Neural cell (in vitro differentiated cells): Measurements from ENCODE around the gene DIPK2B. TPM values are rescaled to one million over a fixed set of nuclear protein-coding genes. Genes with fewer than 3 reads are reported as not detected.

Source experiments
- H2AFZ ChIP-seq: fragments of 200-600, 300-800 bp; sonication (generic), shearing (Covaris generic); 2 replicates; pipeline ENCODE4 v1.6.0; 2014; ENCODE audit warnings: low read depth, mild to moderate bottlenecking, antibody characterized with exemption, low read length, moderate library complexity
- H3F3A ChIP-seq: fragments of 200-600 bp; shearing (Covaris generic); 2 replicates; pipeline ENCODE4 v1.6.1; 2016; ENCODE audit warnings: mild to moderate bottlenecking, moderate library complexity, mixed read lengths, antibody characterized with exemption, low read length; ENCODE audit not compliant: insufficient read depth, poor library complexity, severe bottlenecking
- H3K27ac ChIP-seq: fragments of 200-600, 300-800 bp; sonication (generic), shearing (Covaris generic); 2 replicates; pipeline ENCODE4 v1.5.1; 2014; ENCODE audit warnings: mild to moderate bottlenecking, low read length, moderate library complexity
- H3K27me3 ChIP-seq: fragments of 300-800, 200-600 bp; sonication (generic), shearing (Covaris generic); 2 replicates; pipeline ENCODE4 v1.6.0; 2014; ENCODE audit warnings: mild to moderate bottlenecking, low read depth, low read length, moderate library complexity; ENCODE audit not compliant: insufficient read depth
- H3K36me3 ChIP-seq: fragments of 300-800, 200-600 bp; sonication (generic), shearing (Covaris generic); 2 replicates; pipeline ENCODE4 v1.5.1; 2014; ENCODE audit warnings: mild to moderate bottlenecking, antibody characterized with exemption, low read length, moderate library complexity; ENCODE audit not compliant: insufficient read depth
- H3K4me2 ChIP-seq: fragments of 300-800, 200-600 bp; sonication (generic), shearing (Covaris generic); 2 replicates; pipeline ENCODE4 v1.6.0; 2014; ENCODE audit warnings: mild to moderate bottlenecking, low read length
- H3K4me3 ChIP-seq: fragments of 300-800, 200-600 bp; sonication (generic), shearing (Covaris generic); 2 replicates; pipeline ENCODE4 v1.5.1; 2014; ENCODE audit warnings: mild to moderate bottlenecking, low read length, moderate library complexity
- H3K79me2 ChIP-seq: fragments of 200-600 bp; shearing (Covaris generic); replicated peaks from 2 replicates; pipeline ENCODE4 v1.6.0; 2014; ENCODE audit warnings: mild to moderate bottlenecking, low read length, moderate library complexity; ENCODE audit not compliant: insufficient read depth
- H3K9ac ChIP-seq: fragments of 300-800, 200-600 bp; sonication (generic), shearing (Covaris generic); 2 replicates; pipeline ENCODE4 v1.6.1; 2016; ENCODE audit warnings: mild to moderate bottlenecking, low read length, mixed read lengths
- H3K9me2 ChIP-seq: fragments of 200-600 bp; shearing (Covaris generic); 2 replicates; pipeline ENCODE4 v1.6.1; 2016; ENCODE audit warnings: mild to moderate bottlenecking, low read length, mixed read lengths; ENCODE audit not compliant: insufficient read depth
- H3K9me3 ChIP-seq: fragments of 200-600, 300-800 bp; sonication (generic), shearing (Covaris generic); 2 replicates; pipeline ENCODE4 v1.6.1; 2016; ENCODE audit warnings: mild to moderate bottlenecking, mixed run types, low read length, moderate library complexity, mixed read lengths
- H4K20me1 ChIP-seq: fragments of 200-600 bp; shearing (Covaris generic); 2 replicates; pipeline ENCODE4 v1.6.1; 2016; ENCODE audit warnings: mild to moderate bottlenecking, mixed run types; ENCODE audit not compliant: insufficient read depth
- CTCF ChIP-seq: fragments of 450-650 bp; IDR thresholded peaks from 2 replicates; pipeline ENCODE4 v1.5.1; 2014; ENCODE audit warnings: antibody characterized with exemption, mild to moderate bottlenecking, moderate library complexity; ENCODE audit not compliant: poor library complexity, severe bottlenecking
- EP300 ChIP-seq: fragments of 450-650 bp; conservative IDR thresholded peaks from 2 replicates; pipeline ENCODE4 v1.6.1; 2014; ENCODE audit warnings: antibody characterized with exemption, mild to moderate bottlenecking, moderate library complexity; ENCODE audit not compliant: poor library complexity, severe bottlenecking
- EZH2 ChIP-seq: fragments of 200-600, 300-800 bp; shearing (Covaris generic), sonication (generic); IDR thresholded peaks from 2 replicates; pipeline ENCODE4 v1.6.1; 2014; ENCODE audit warnings: antibody characterized with exemption, low read length, borderline replicate concordance, mild to moderate bottlenecking; ENCODE audit not compliant: insufficient read depth, poor library complexity, severe bottlenecking
- MXI1 ChIP-seq: fragments of 450-650 bp; conservative IDR thresholded peaks from 2 replicates; pipeline ENCODE4 v1.6.1; 2014; ENCODE audit warnings: antibody characterized with exemption, mild to moderate bottlenecking; ENCODE audit not compliant: poor library complexity, severe bottlenecking
- POLR2AphosphoS5 ChIP-seq: IDR thresholded peaks from 2 replicates; pipeline ENCODE4 v1.6.1; 2012
- RAD21 ChIP-seq: fragments of 450-650 bp; conservative IDR thresholded peaks from 2 replicates; pipeline ENCODE4 v1.6.1; 2014; ENCODE audit warnings: antibody characterized with exemption, mild to moderate bottlenecking, moderate library complexity
- REST ChIP-seq: IDR thresholded peaks from 2 replicates; pipeline ENCODE4 v1.6.1; 2012; ENCODE audit warnings: borderline replicate concordance
- SMC3 ChIP-seq: fragments of 450-650 bp; conservative IDR thresholded peaks from 2 replicates; pipeline ENCODE4 v1.6.1; 2014; ENCODE audit warnings: antibody characterized with exemption, mild to moderate bottlenecking, moderate library complexity; ENCODE audit not compliant: poor library complexity
- TAF1 ChIP-seq: IDR thresholded peaks from 2 replicates; pipeline ENCODE4 v1.6.1; 2012; ENCODE audit warnings: low read depth
- polyA plus RNA-seq: library from polyadenylated mRNA; depleted of rRNA; stranded (reverse); fragments of >200 nt; gene quantifications from 2 replicates; pipeline ENCODE4 v1.2.3, GENCODE V29; 2014

DIPK2B gene
- polyA plus RNA-seq, 1 donor from 2014 or later: not detected

- H3K79me2 ChIP-seq: no peaks in the 10 kb centered on the region
- H4K20me1 ChIP-seq: no peaks in the 10 kb centered on the region
- H3K27ac ChIP-seq: no peak overlapping the region
- no peaks in the 10 kb centered on the region for H3K36me3 ChIP-seq
- H3K9me2 ChIP-seq: no peaks in the 10 kb centered on the region
- no peak overlapping the region for H2AFZ ChIP-seq
- H3K9me3 ChIP-seq: no peaks in the 10 kb centered on the region
- H3K4me3 ChIP-seq: no peak overlapping the region
- TF ChIP-seq SMC3 (no peak), EP300 (no peak), MXI1 (no peak), CTCF (no peak), POLR2AphosphoS5 (no peak), EZH2 (no peak), REST (no peak), TAF1 (no peak), RAD21 (no peak)
- no peak overlapping the region for H3K4me2 ChIP-seq
- H3K9ac ChIP-seq: no peak overlapping the region
- H3K27me3 ChIP-seq: no peaks in the 10 kb centered on the region
- no peaks in the 10 kb centered on the region for H3F3A ChIP-seq
These were observed 2.0 kb downstream of the DIPK2B start for GRCh38 chrX:45198706-45199105.

GRCh38 chrX:45198301-45198700 is 2.4 kb downstream of the DIPK2B start:
- no peak overlapping the region for H3K4me2 ChIP-seq
- H3K9ac ChIP-seq: no peak overlapping the region
- H3K9me2 ChIP-seq: no peaks in the 10 kb centered on the region
- H3K79me2 ChIP-seq: no peaks in the 10 kb centered on the region
- no peaks in the 10 kb centered on the region for H3F3A ChIP-seq
- H3K27ac ChIP-seq: no peak overlapping the region
- H3K27me3 ChIP-seq: no peaks in the 10 kb centered on the region
- no peak overlapping the region for H2AFZ ChIP-seq
- H3K9me3 ChIP-seq: no peaks in the 10 kb centered on the region
- H4K20me1 ChIP-seq: no peaks in the 10 kb centered on the region
- no peak overlapping the region for H3K4me3 ChIP-seq
- no peaks in the 10 kb centered on the region for H3K36me3 ChIP-seq
- no peak for TF ChIP-seq MXI1
- no peak for TF ChIP-seq RAD21
- TF ChIP-seq POLR2AphosphoS5: no peak
- TF ChIP-seq SMC3: no peak
- no peak for TF ChIP-seq REST
- no peak for TF ChIP-seq CTCF
- no peak for TF ChIP-seq EP300
- TF ChIP-seq TAF1: no peak
- no peak for TF ChIP-seq EZH2
